22Rv1 (cell line): ENCODE results near the gene SSH3.

ENCODE experiments used
- H3K27ac ChIP-seq: fragments of 450-650 bp; 2 replicates; pipeline ENCODE4 v1.5.1; 2017
- ZFX ChIP-seq: fragments of 450-650 bp; IDR thresholded peaks from 2 replicates; pipeline ENCODE4 v1.6.1; 2017; ENCODE audit warnings: antibody characterized with exemption, borderline replicate concordance
- TF ChIP-seq, protein P1 (sequence below): fragments of 450-650 bp; IDR thresholded peaks from 2 replicates; pipeline ENCODE4 v1.5.1; 2017; ENCODE audit warnings: mild to moderate bottlenecking

The SSH3 gene

DNA sequence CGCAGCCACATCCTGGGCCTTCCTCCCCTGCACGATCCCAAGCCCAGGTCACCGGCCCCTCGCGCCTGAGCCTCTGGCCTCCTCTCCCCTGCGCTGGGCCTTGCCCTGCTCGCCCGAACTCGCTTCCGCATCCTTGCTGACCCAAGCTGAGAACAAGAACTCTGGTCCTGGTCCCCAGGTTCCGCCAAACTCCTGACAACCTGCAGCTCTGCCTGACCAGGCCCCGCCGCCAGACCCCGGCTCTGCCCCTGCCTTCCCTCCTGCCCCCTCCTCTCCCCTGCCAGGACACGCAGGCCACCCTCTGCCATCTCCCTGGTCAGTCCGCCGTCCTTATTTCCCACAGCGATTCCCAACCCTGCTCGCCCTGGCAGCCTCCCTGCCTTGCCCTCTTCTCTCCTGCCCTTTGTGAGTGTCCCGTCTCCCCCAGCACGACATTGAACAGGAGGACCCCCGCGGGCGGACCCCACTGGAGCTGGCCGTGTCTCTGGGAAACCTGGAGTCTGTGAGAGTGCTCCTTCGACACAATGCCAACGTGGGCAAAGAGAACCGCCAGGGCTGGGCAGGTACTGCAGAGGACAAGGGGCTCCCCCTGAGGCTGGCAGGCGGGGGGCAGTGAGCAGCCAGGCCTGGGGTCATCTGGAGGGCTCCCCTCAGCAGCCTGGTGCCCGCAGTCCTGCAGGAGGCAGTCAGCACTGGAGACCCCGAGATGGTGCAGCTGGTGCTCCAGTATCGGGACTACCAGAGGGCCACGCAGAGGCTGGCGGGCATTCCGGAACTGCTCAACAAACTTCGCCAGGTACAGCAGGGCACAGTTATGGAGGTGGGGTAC lies 13.5 kb upstream of the SSH3 start:
- TF ChIP-seq, protein P1, sequence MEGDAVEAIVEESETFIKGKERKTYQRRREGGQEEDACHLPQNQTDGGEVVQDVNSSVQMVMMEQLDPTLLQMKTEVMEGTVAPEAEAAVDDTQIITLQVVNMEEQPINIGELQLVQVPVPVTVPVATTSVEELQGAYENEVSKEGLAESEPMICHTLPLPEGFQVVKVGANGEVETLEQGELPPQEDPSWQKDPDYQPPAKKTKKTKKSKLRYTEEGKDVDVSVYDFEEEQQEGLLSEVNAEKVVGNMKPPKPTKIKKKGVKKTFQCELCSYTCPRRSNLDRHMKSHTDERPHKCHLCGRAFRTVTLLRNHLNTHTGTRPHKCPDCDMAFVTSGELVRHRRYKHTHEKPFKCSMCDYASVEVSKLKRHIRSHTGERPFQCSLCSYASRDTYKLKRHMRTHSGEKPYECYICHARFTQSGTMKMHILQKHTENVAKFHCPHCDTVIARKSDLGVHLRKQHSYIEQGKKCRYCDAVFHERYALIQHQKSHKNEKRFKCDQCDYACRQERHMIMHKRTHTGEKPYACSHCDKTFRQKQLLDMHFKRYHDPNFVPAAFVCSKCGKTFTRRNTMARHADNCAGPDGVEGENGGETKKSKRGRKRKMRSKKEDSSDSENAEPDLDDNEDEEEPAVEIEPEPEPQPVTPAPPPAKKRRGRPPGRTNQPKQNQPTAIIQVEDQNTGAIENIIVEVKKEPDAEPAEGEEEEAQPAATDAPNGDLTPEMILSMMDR: no peak
- TF ChIP-seq ZFX: no peak
- H3K27ac ChIP-seq: peak overlapping the region; percentile 91

GRCh38 chr11:67290801-67291200 lies 12.5 kb upstream of the SSH3 start:
- no peak for TF ChIP-seq ZFX
- TF ChIP-seq, protein P1: no peak
- H3K27ac ChIP-seq: no peak overlapping the region

DNA sequence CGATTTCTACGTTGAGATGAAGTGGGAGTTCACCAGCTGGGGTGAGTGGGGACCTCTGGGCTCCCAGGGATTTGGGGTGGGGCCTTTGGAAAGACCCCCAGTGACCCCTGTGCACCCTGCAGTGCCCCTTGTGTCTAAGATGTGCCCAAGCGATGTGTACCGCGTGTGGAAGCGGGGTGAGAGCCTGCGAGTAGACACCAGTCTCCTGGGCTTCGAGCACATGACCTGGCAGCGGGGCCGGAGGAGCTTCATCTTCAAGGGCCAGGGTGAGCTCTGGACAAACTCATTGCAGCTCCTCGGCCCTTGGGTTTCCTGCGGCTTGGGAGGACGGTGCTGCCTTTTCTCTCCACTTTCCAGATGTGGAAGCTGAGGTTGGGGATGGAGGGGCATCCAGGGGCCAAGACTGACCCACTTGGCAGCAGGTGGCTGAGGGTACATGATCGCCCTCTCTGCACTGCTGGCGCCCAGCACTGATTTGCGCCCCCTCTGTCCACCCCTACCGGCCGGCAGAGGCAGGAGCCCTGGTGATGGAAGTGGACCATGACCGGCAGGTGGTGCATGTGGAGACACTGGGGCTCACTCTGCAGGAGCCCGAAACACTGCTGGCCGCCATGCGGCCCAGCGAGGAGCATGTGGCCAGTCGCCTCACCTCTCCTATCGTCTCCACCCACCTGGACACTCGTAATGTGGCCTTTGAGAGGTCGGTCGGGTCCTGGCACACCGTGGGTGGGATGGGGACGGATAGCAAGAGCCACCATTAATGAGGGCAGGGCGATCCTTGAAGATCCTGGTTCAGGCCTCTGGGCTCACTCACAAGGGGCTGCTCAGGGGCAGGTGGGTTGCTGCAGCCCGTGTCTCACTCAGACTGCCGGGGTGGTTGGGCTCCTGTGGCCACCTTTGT lies 11.6 kb upstream of the SSH3 start:
- TF ChIP-seq, protein P1: no peak
- H3K27ac ChIP-seq: no peak overlapping the region

GRCh38 chr11:67292671-67293070 lies 10.7 kb upstream of the SSH3 start:
- no peak overlapping the region for H3K27ac ChIP-seq
- TF ChIP-seq, protein P1: no peak
- TF ChIP-seq ZFX: no peak

GRCh38 chr11:67293090-67293489 lies 10.2 kb upstream of the SSH3 start:
- H3K27ac ChIP-seq: no peak overlapping the region
- TF ChIP-seq, protein P1: no peak
- no peak for TF ChIP-seq ZFX

- no peak overlapping the region for H3K27ac ChIP-seq
- TF ChIP-seq, protein P1: no peak
- TF ChIP-seq ZFX: no peak
Observed at GRCh38 chr11:67295846-67296245, 7.5 kb upstream of the SSH3 start.

- H3K27ac ChIP-seq: no peak overlapping the region
- TF ChIP-seq, protein P1: no peak
- TF ChIP-seq ZFX: no peak
Observed at GRCh38 chr11:67298786-67299185, 4.5 kb upstream of the SSH3 start.
